GM18951 (cell line): ENCODE results near the gene SEMA5A.
"Not testable (repeated sequence)": the region's sequence is repeated elsewhere in the genome, so short reads cannot be mapped to it uniquely, and the experiment has no call there.

ENCODE experiments used
- POLR2A ChIP-seq: IDR thresholded peaks from 4 replicates; pipeline ENCODE4 v1.6.1; 2011; ENCODE audit warnings: mild to moderate bottlenecking; ENCODE audit not compliant: insufficient read length, insufficient read depth; ENCODE audit errors: extremely low read depth
- in situ Hi-C: fragments of 300-500 bp; cut with MboI; formaldehyde crosslinking; loops from one replicate; pipeline ENCODE4 v1.12.0; 2022; ENCODE audit warnings: low sequenced_read_pairs, mixed read lengths, inconsistent platforms; ENCODE audit not compliant: unreplicated experiment

The SEMA5A gene

DNA sequence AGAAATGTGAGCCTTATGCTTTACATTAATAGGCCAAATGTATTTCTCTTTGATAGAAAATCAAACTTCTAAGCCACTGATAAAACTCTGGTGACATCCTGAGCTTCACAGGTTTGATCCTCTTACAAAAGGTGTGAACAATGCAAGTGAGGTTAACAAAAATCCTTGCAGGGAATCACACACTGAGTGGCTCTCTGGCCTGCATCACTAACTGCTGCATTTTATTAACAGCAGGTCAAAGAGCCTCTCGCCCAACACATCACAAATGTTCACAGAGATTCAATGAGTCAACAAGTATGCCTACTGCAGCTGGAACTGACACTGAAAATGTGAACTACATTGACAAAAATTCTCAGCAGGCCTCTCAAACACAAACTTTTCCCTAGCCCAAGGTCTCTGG is 122.3 kb downstream of the SEMA5A start:
- in situ Hi-C loops, result no loop called here
- TF ChIP-seq POLR2A, result no peak

DNA sequence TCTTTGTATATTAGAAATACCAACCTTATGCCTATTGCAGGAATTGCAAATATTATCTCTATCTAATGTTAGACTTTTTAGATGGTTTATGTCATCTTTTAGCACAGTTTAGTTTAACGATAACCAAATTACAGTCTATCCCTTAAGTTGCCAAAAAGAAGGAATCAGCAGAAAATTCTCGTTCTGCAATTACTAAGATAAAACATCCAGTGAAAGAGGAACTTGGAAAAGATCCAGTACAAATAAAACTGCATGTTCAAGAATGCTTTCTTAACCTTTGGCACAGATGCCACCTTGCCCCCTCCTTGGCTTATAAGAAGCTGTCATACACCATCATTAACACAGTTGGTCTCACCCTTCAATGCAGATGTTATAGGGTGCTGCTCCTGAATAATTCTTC is 124.0 kb downstream of the SEMA5A start:
- in situ Hi-C loops, result no loop called here
- no peak for TF ChIP-seq POLR2A

DNA sequence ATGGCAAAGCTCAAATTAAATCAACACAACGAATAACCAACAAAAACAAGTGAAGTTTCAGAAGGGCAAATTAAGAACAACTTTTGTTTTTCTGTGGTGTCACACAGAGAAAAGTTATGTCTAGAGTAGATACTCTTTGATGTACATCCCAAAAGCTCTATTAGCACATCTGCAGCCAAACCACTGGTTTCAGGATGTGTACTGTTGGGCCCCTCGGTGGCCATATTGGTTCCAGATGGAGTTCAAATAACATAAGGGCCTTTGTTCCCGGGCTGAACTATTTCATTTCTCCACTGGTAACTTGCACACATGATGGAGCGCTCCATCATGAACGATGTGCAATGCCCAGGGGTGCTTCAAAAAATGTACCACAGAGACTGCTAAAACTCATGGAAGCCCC is 126.1 kb downstream of the SEMA5A start:
- in situ Hi-C loops, result no loop called here
- no peak for TF ChIP-seq POLR2A

DNA sequence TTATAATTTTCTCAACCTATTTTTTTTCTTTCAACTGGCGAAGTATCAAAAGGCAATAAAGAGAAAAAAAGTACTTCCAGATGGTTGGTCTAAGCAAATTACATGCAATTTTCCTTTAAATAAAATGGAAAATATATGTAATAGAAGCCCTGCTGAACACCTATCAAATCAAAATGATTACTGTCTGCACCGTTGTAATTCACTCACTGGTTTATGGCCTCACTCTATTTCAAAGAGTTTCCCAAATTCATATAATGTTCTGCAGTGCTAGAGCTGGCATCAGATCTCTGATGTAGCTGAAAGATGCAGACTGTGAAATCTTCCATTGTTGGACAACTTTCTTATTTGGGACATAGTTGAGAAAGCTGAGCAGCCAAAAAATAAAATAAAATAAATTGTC is 130.3 kb downstream of the SEMA5A start:
- in situ Hi-C loops, result no loop called here
- no peak for TF ChIP-seq POLR2A

DNA sequence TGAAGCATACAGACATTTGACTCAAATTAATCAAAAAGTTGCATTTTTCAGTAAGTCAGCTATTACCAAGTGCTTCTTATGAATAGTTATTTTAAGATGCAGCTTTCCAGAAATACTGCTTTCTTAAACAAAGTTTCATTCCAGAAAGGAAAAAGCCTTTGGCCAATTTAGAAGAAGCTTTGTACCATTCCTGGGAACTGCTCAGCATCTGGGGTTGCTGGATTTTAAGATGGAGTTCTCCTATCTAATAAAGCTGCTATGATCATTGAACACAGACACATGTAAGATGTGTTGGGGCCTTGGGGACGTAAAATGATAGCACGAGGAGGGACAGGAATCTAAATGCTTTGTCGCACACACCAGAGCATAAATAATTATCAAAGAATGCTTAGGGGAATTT is 130.8 kb downstream of the SEMA5A start:
- in situ Hi-C loops, result no loop called here
- TF ChIP-seq POLR2A, result no peak

DNA sequence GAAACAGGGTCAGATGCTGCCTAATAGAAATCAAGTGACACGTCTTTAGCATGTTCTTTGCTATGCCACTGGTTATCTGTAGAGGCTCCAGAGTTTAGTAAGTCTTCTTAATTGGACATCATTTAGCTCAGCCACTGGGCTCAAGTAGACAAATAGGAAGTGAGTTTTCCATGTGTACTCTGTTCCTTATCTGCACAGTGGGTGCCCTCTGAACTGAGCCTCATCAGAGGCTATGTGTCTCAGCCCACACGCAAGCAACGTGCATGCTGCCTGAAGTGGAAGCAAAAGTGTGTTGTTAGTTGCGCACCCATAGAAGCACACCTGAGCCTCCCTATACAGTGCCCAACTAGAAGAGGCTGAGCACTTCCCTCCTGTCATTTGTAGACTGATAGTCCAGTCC is 134.7 kb downstream of the SEMA5A start:
- in situ Hi-C loops, result no loop called here
- TF ChIP-seq POLR2A, result no peak

DNA sequence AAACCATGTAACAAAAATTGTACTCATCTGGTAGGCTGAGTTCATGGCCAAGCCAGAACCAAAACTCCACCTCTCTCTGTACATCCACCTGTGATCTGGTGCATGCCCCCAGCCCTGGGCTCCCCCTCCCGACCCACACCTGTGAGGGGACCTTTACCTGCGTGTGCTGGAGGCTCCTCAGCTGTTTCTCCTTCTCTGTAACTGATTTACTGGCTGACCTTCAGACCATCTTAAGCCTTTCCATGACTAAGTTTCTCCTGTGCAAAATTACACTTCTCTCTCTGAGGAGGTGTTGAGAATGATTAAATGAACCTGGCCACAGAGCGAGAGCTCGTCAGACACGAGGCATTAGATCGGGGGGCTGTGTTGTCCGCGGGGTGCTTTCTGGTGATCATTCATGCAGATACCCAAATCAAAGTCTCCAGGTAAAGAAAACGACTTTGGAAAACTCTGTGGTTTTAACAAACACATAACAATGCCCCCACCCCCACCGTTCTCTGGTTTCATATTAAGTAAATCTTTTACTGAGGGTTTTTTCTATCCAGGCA is 136.4 kb downstream of the SEMA5A start:
- in situ Hi-C loops, result no loop called here
- no peak for TF ChIP-seq POLR2A

DNA sequence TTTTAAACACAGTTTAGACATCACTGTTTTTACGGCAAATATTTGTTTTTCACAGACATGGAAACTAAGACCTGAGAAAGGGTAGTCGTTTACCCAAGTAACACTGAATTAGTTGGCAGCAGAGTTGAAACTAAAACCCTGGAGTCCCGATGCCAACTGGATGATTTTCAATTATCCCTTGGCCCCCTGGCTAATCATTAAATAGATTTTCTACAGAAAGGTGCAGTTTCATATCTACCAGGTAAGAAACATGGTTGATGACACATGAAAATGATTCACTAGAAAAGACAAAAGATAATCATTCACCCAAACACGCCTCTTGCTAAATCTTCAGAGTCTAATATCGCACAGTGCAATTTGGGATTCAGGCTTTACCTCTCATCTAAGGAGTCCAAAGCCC is 136.9 kb downstream of the SEMA5A start:
- in situ Hi-C loops, result no loop called here

DNA sequence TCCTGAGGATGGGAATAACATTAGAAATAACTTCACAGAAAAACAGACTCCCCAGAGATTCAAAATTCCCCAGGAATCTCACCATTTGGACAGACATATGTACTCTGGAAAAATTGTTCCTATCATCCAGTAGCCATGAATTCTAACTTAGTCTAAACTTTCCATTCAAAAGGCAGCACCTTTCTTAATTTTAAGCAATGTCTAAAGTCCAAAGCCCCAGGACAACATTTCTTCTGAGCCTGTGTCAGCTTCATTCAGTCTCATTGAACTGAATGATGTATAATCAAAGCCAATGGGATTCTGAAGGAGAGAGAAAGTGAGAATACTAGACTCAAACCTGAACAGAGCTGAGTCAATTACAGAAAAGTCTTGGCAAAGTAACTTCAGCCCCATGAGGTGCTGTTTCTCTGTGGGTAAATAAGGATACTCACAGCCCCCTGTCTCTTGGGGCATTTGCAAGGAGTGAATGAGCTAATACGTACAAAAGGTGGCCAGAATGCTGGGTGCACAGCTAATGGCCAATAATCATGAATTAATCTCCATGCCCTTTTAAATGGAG is 140.6 kb downstream of the SEMA5A start:
- no peak for TF ChIP-seq POLR2A
- in situ Hi-C loops, result no loop called here

More for the DNA sequence above, 136.9 kb downstream of the SEMA5A start:
- no peak for TF ChIP-seq POLR2A

DNA sequence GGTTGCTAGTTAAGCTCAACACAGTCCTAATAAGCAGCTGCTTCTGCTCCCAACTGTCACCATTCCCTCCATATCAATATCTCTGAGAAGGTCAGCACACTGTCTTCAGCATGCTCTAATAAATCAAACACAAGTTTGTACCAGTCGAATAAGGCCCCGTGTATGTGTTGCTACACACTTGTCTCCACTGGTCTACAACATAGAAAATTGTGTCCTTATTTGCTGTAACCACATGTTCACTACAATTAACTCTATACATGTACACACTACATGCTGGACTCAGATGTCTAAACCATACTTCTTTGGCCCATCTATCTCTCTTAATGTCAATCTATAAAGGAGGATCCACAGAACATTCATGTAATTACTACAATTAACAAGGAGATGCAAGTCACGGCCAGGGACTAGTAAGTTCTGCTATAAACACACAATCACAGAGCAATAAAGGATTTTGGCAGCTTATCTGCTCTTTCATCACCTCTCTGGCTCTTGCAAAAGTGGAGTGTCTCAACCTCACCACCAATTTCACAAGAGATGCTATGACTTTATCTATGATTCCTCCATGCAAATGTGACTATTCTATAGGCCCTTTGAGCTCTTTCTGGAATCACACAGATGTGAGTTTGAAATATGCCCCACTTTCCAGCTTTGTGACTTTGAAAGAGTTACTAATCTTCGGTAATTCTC is 143.9 kb downstream of the SEMA5A start:
- TF ChIP-seq POLR2A, result no peak
- in situ Hi-C loops, result no loop called here

DNA sequence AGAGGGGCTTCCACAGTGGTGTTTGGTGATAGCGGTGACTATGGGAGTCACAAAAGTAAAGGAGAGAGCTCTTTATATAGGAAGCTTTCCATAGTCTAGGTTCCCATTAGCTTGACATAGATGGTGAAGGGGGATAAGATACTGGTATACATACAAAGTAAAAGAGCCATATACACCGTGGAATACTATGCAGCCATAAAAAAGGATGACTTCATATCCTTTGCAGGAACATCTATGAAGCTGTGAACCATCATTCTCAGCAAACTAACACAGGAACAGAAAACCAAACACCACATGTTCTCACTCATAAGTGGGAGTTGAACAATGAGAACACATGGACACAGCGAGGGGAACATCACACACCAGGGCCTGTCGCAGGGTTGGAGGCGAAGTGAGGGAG is 146.1 kb downstream of the SEMA5A start:
- in situ Hi-C loops, result not testable (repeated sequence)

DNA sequence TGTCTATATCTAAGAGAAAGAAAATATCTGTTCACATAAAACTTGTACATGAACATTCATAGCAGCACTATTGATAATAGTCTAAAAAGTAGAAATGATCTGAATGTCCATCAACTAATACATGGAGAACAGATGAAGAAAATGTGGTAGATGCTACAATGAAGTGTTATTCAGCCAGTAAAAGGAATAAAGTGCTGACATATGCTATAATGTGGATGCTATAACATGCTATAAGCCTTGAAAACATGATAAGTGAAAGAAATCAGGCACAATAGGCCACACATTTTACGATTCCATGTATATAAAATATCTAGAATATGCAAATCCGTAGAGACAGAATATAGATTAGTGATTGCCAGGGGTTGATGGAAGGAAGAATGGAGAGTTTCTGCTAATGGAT is 146.8 kb downstream of the SEMA5A start:
- TF ChIP-seq POLR2A, result no peak
- in situ Hi-C loops, result no loop called here

DNA sequence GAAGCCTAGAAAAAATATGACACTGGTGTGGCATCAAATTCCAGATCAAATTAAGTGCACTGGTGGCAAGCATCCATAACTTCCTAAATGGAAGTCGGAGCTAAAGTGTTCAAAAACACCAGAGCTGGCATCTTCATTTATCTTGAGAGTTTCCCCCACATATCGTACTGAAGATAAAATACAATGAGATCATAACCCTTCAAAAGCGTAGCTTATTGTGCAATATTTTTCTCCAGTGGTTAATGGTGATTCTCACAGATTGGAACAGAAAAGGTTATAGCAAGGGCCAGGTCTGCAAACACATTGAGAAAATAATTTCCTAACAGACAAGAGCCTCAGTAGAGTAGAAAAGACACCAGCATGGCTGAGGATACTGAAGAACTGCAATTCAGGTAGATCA is 147.6 kb downstream of the SEMA5A start:
- in situ Hi-C loops, result no loop called here
- TF ChIP-seq POLR2A, result no peak

DNA sequence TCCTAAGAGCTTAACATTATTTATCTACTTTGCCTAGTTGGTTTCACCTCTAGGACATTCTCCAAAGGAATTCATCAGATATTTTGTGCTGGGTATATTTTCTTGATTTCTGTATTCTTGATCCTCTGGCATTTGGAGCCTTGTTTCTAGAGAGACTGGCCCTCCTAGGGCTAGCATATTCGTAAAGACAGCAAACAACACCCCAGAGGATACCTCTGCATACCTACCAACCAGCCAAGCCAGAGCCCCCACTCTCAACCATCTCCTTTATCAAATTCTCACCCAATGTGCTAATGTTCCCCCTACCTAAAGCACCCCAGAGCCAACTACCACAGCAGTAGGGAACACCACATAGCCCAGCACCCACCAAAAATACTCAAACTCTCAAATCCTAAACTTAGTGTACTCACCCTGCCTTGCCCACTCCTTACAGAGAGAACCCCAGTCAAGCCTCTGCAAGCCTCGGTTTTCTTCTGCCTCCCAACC is 149.5 kb downstream of the SEMA5A start:
- in situ Hi-C loops, result no loop called here
- no peak for TF ChIP-seq POLR2A

DNA sequence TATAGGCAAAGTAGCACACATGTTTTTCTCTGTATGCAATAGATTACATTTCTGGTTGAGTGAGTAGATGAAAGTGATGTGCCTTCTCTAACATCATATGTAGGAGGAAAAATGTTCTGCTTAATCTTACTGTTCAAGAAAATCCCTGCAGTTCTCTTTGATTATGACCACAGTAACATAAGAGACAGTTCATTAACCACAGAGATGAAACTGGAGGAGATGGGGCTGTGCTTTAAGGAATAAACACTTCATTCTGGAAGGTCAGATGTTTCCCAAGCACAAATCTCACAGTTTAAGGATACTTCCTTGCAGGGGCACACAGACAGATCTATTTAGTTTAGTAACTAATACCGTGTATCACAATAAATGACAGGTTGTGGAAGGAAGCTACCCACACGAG is 150.2 kb downstream of the SEMA5A start:
- no peak for TF ChIP-seq POLR2A
- in situ Hi-C loops, result no loop called here

DNA sequence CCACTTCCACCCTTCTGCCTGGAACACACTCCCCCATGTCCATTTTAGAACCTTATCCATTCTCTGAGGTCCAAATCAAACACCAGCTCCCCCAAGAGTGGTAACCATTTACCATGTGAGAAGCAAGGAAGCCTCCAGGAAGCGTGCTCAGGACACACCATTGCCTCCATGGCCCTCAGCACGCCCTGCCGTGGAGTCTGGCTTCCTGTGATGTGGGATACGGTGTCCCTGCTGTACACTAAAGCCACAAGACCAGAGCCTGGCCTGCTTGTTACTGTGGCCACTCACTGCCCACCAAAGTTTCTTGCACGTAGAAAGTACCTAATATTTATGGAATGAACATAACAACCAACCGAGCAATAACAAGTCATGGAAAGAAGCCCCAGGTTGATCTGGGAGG is 151.7 kb downstream of the SEMA5A start:
- in situ Hi-C loops, result no loop called here
- TF ChIP-seq POLR2A, result no peak
